Stimulated activated CD4-positive, alpha-beta T cell treated with anti-CD3 and anti-CD28 coated beads, Interleukin-15, amount 100 ng/mL, for 24 hours (primary cell): ENCODE data around the gene LYVE1.

Experiments
- DNase-seq: peaks from one replicate; pipeline ENCODE4 v3.0.0-alpha.2; 2020

The LYVE1 gene

GRCh38 chr11:10519630-10520029 lies 48.8 kb downstream of the LYVE1 start:
- no peak for DNase-seq

GRCh38 chr11:10518891-10519290 lies 49.6 kb downstream of the LYVE1 start:
- no peak for DNase-seq

- DNase-seq: no peak
Measured at GRCh38 chr11:10518123-10518522, 50.3 kb downstream of the LYVE1 start.

GRCh38 chr11:10515418-10515817 lies 53.0 kb downstream of the LYVE1 start:
- DNase-seq: no peak

- DNase-seq: no peak
Measured at GRCh38 chr11:10514709-10515108, 53.8 kb downstream of the LYVE1 start.

GRCh38 chr11:10514202-10514601 lies 54.3 kb downstream of the LYVE1 start:
- DNase-seq: no peak

GRCh38 chr11:10511181-10511621 lies 57.3 kb downstream of the LYVE1 start:
- DNase-seq: no peak
